GM12878 (cell line): ENCODE results near the gene HNRNPR. TPM values are rescaled to one million over a fixed set of nuclear protein-coding genes. Genes with fewer than 3 reads are reported as not detected.

ENCODE experiments used
- BRCA1 ChIP-seq: IDR thresholded peaks from 2 replicates; pipeline ENCODE4 v1.6.1; 2011; ENCODE audit warnings: low read depth, low read length, improper control_type of control experiment
- CHD2 ChIP-seq: IDR thresholded peaks from 2 replicates; pipeline ENCODE4 v1.6.1; 2011; ENCODE audit warnings: low read depth, low read length, improper control_type of control experiment, borderline replicate concordance
- CHD4 ChIP-seq: fragments of 200-600 bp; sonication (generic); IDR thresholded peaks from 2 replicates; pipeline ENCODE4 v1.6.1; 2016; ENCODE audit warnings: mild to moderate bottlenecking
- FOS ChIP-seq: IDR thresholded peaks from 3 replicates; pipeline ENCODE4 v1.6.1; 2011; ENCODE audit warnings: borderline replicate concordance; ENCODE audit not compliant: insufficient read length; ENCODE audit errors: extremely low read depth
- MYB ChIP-seq: fragments of 150-350 bp; IDR thresholded peaks from 2 replicates; pipeline ENCODE4 v1.6.1; 2014; ENCODE audit warnings: mild to moderate bottlenecking, low read depth, low read length, borderline replicate concordance
- NFXL1 ChIP-seq: fragments of 450-650 bp; IDR thresholded peaks from 2 replicates; pipeline ENCODE4 v1.6.1; 2017; ENCODE audit warnings: antibody characterized with exemption, mild to moderate bottlenecking, borderline replicate concordance
- NR2F1 ChIP-seq: fragments of 450-650 bp; conservative IDR thresholded peaks from 2 replicates; pipeline ENCODE4 v1.6.1; 2017; ENCODE audit warnings: mild to moderate bottlenecking
- POLR2AphosphoS2 ChIP-seq: IDR thresholded peaks from 2 replicates; pipeline ENCODE4 v1.6.1; 2011; ENCODE audit warnings: low read depth, mild to moderate bottlenecking, low read length, improper control_type of control experiment, moderate library complexity
- POU2F2 ChIP-seq: IDR thresholded peaks from 3 replicates; pipeline ENCODE4 v1.6.1; 2011; ENCODE audit warnings: low read depth, mild to moderate bottlenecking, low read length, borderline replicate concordance
- SIX5 ChIP-seq: IDR thresholded peaks from 2 replicates; pipeline ENCODE4 v1.6.1; 2011; ENCODE audit warnings: mild to moderate bottlenecking, low read depth, low read length, moderate library complexity; ENCODE audit not compliant: severe bottlenecking
- TAF1 ChIP-seq: IDR thresholded peaks from 2 replicates; pipeline ENCODE4 v1.6.1; 2011; ENCODE audit warnings: mild to moderate bottlenecking, low read depth, low read length, borderline replicate concordance
- TARDBP ChIP-seq: IDR thresholded peaks from 2 replicates; pipeline ENCODE4 v1.6.1; 2016; ENCODE audit warnings: borderline replicate concordance
- TCF7 ChIP-seq: IDR thresholded peaks from 2 replicates; pipeline ENCODE4 v1.6.1; 2014; ENCODE audit warnings: antibody characterized with exemption, borderline replicate concordance
- YBX1 ChIP-seq: fragments of 450-650 bp; IDR thresholded peaks from 2 replicates; pipeline ENCODE4 v1.6.1; 2016; ENCODE audit warnings: antibody characterized with exemption
- polyA plus RNA-seq, 11 experiments: library from polyadenylated mRNA; depleted of rRNA in 4 of 11; unstranded in 6 of 11; stranded (reverse) in 5 of 11; fragments of >200 nt; fragmentation: Nextera tagmentation in 4 of 11; fragmentation: Illumina TruSeq in 1 of 11; extraction: Ambion mirVana in 4 of 11; extraction: Trizol in 1 of 11; gene quantifications; 1 replicate in 1 of 11; 2 replicates in 10 of 11; pipeline versions ENCODE4 v1.2.1 to v1.2.3, GENCODE V29; 2011 to 2016; ENCODE audit warnings: inconsistent platforms in 2 of 11, missing spikeins in 2 of 11, low read depth in 1 of 11
- total RNA-seq, 4 experiments: library from RNA; depleted of rRNA in 3 of 4; stranded (reverse); fragments of >200 nt in 3 of 4; fragmentation: Illumina TruSeq in 1 of 4; extraction: Trizol in 1 of 4; gene quantifications; 2 replicates each; pipeline versions ENCODE4 v1.2.1 to v1.2.3, GENCODE V29; 2013 to 2021
- TF ChIP-seq, protein P1 (sequence below): fragments of 450-650 bp; IDR thresholded peaks from 2 replicates; pipeline ENCODE4 v1.6.1; 2017; ENCODE audit warnings: antibody characterized with exemption, mild to moderate bottlenecking, moderate library complexity
- TF ChIP-seq, protein P2 (sequence below): IDR thresholded peaks from 2 replicates; pipeline ENCODE4 v1.6.1; 2011; ENCODE audit warnings: low read depth, low read length, improper control_type of control experiment, borderline replicate concordance
- TF ChIP-seq, protein P3 (sequence below): fragments of 450-650 bp; IDR thresholded peaks from 2 replicates; pipeline ENCODE4 v1.6.1; 2016; ENCODE audit warnings: mild to moderate bottlenecking, moderate library complexity, borderline replicate concordance
- TF ChIP-seq, protein P4 (sequence below): IDR thresholded peaks from 2 replicates; pipeline ENCODE4 v1.6.1; 2011; ENCODE audit warnings: borderline replicate concordance, low read depth, mild to moderate bottlenecking, moderate library complexity, mixed read lengths, low read length; ENCODE audit not compliant: insufficient read depth; ENCODE audit errors: extremely low read length
- TF ChIP-seq, protein P5 (sequence below): IDR thresholded peaks from 2 replicates; pipeline ENCODE4 v1.6.1; 2011; ENCODE audit warnings: borderline replicate concordance, low read depth, mild to moderate bottlenecking, moderate library complexity, low read length; ENCODE audit not compliant: insufficient read depth, poor library complexity, severe bottlenecking

Gene HNRNPR
- total and polyA plus RNA-seq, 10 of the 15 experiments (the other 5 are each of a cell fraction or from before 2014, with no cell fraction given): 80.5 to 280 (median 218) TPM

DNA sequence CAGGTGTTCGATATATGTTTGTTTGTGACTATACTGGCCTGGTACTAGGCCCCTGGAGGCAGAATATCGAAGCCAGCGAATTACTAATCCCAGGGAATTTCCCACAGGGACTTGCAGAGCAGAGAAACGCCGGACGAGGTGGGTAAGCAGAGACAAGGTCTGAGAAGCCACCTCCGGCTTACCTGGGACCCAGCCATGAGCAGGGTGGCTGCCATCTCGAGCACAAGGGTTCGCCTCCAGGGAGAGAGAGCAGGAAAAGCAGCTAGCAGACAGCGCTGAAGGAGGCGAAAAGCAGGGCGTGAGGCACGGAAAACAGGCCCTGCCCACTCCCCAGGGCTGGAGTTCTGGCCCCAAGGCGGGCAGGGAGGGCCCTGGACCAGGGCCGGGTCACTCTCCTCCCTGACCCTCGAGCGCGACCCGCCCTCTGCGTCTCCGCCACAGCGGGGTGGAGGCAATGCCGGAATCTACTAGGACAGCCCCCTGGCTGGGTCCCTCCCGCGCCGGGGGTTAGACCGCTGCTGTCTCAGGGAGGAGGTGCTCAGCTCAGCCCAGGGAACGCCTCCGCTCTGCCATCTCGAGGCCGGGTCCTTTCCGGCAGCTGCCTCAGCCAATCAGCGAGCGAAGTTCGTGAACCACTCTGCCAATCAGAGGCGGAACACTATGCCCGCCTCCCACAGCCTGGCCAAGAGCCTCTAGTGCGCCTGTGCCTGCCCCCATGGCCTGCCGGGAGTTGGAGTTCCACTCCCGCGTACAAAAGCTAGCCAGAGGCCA lies 23.9 kb upstream of the HNRNPR start (continued):
- TF ChIP-seq TARDBP (0 out of 2 replicates have a peak, but pooled peaks have one; percentile 16), BRCA1 (no peak), YBX1 (no peak), NFXL1 (no peak), TCF7 (no peak), SIX5 (peak; percentile 88), CHD2 (peak; percentile 96), FOS (peak; percentile 82), MYB (no peak), POLR2AphosphoS2 (no peak), POU2F2 (no peak), CHD4 (no peak), NR2F1 (peak; percentile 76), TAF1 (0 out of 2 replicates have a peak, but pooled peaks have one; percentile 25)
- TF ChIP-seq, protein P1, sequence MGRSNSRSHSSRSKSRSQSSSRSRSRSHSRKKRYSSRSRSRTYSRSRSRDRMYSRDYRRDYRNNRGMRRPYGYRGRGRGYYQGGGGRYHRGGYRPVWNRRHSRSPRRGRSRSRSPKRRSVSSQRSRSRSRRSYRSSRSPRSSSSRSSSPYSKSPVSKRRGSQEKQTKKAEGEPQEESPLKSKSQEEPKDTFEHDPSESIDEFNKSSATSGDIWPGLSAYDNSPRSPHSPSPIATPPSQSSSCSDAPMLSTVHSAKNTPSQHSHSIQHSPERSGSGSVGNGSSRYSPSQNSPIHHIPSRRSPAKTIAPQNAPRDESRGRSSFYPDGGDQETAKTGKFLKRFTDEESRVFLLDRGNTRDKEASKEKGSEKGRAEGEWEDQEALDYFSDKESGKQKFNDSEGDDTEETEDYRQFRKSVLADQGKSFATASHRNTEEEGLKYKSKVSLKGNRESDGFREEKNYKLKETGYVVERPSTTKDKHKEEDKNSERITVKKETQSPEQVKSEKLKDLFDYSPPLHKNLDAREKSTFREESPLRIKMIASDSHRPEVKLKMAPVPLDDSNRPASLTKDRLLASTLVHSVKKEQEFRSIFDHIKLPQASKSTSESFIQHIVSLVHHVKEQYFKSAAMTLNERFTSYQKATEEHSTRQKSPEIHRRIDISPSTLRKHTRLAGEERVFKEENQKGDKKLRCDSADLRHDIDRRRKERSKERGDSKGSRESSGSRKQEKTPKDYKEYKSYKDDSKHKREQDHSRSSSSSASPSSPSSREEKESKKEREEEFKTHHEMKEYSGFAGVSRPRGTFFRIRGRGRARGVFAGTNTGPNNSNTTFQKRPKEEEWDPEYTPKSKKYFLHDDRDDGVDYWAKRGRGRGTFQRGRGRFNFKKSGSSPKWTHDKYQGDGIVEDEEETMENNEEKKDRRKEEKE: no peak
- TF ChIP-seq, protein P2, sequence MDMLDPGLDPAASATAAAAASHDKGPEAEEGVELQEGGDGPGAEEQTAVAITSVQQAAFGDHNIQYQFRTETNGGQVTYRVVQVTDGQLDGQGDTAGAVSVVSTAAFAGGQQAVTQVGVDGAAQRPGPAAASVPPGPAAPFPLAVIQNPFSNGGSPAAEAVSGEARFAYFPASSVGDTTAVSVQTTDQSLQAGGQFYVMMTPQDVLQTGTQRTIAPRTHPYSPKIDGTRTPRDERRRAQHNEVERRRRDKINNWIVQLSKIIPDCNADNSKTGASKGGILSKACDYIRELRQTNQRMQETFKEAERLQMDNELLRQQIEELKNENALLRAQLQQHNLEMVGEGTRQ: no peak
- TF ChIP-seq, protein P3, sequence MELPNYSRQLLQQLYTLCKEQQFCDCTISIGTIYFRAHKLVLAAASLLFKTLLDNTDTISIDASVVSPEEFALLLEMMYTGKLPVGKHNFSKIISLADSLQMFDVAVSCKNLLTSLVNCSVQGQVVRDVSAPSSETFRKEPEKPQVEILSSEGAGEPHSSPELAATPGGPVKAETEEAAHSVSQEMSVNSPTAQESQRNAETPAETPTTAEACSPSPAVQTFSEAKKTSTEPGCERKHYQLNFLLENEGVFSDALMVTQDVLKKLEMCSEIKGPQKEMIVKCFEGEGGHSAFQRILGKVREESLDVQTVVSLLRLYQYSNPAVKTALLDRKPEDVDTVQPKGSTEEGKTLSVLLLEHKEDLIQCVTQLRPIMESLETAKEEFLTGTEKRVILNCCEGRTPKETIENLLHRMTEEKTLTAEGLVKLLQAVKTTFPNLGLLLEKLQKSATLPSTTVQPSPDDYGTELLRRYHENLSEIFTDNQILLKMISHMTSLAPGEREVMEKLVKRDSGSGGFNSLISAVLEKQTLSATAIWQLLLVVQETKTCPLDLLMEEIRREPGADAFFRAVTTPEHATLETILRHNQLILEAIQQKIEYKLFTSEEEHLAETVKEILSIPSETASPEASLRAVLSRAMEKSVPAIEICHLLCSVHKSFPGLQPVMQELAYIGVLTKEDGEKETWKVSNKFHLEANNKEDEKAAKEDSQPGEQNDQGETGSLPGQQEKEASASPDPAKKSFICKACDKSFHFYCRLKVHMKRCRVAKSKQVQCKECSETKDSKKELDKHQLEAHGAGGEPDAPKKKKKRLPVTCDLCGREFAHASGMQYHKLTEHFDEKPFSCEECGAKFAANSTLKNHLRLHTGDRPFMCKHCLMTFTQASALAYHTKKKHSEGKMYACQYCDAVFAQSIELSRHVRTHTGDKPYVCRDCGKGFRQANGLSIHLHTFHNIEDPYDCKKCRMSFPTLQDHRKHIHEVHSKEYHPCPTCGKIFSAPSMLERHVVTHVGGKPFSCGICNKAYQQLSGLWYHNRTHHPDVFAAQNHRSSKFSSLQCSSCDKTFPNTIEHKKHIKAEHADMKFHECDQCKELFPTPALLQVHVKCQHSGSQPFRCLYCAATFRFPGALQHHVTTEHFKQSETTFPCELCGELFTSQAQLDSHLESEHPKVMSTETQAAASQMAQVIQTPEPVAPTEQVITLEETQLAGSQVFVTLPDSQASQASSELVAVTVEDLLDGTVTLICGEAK: peak; percentile 66; the same call in 1 of the 2 replicates
- TF ChIP-seq, protein P4, sequence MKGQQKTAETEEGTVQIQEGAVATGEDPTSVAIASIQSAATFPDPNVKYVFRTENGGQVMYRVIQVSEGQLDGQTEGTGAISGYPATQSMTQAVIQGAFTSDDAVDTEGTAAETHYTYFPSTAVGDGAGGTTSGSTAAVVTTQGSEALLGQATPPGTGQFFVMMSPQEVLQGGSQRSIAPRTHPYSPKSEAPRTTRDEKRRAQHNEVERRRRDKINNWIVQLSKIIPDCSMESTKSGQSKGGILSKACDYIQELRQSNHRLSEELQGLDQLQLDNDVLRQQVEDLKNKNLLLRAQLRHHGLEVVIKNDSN: no peak
- TF ChIP-seq, protein P5, sequence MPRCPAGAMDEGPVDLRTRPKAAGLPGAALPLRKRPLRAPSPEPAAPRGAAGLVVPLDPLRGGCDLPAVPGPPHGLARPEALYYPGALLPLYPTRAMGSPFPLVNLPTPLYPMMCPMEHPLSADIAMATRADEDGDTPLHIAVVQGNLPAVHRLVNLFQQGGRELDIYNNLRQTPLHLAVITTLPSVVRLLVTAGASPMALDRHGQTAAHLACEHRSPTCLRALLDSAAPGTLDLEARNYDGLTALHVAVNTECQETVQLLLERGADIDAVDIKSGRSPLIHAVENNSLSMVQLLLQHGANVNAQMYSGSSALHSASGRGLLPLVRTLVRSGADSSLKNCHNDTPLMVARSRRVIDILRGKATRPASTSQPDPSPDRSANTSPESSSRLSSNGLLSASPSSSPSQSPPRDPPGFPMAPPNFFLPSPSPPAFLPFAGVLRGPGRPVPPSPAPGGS: no peak
